CD4-positive, alpha-beta T cell (primary cell): ENCODE data around the gene BRICD5. TPM values are rescaled to one million over a fixed set of nuclear protein-coding genes. Genes with fewer than 3 reads are reported as not detected.

Experiments
- ATAC-seq: fragments of 200-7000 bp; cut with Tn5 transposase; one replicate; pipeline ENCODE4 v1.10.0; 2022; ENCODE audit warnings: mild to moderate bottlenecking; ENCODE audit not compliant: poor library complexity
- CTCF ChIA-PET: fragments of 350-600 bp; sonication (Branson Sonifier 250); formaldehyde crosslinking; loops from one replicate; lab custom pipeline; 2021; ENCODE audit warnings: antibody characterized with exemption, inconsistent platforms; lab: Charles Lee
- POLR2A ChIA-PET: fragments of 350-600 bp; sonication (Branson Sonifier 250); formaldehyde crosslinking; loops from one replicate; lab custom pipeline; 2021; ENCODE audit warnings: antibody characterized with exemption, inconsistent platforms; lab: Charles Lee
- DNase-seq, 14 experiments: peaks; one replicate each; pipeline ENCODE4 v3.0.0-alpha.2; 2013 to 2020; ENCODE audit warnings: mixed read lengths in 2 of 14
- H3K27ac ChIP-seq, 2 donors: one replicate each; pipeline versions ENCODE4 v1.5.1 to v1.7.0; 2013; ENCODE audit warnings: low read length in 2 of 2, low read depth in 1 of 2, mild to moderate bottlenecking in 1 of 2
- H3K27me3 ChIP-seq, 2 experiments: 1 replicate in 1 of 2; 2 replicates in 1 of 2; pipeline versions ENCODE4 v1.6.1 to v1.7.0; 2013; ENCODE audit warnings: low read length in 2 of 2, control low read depth in 1 of 2, mild to moderate bottlenecking in 1 of 2, moderate library complexity in 1 of 2; ENCODE audit not compliant: insufficient read depth in 2 of 2, control insufficient read depth in 1 of 2
- H3K36me3 ChIP-seq: one replicate; pipeline ENCODE4 v1.6.1; 2013; ENCODE audit warnings: low read length, control low read depth; ENCODE audit not compliant: insufficient read depth
- H3K4me1 ChIP-seq: one replicate; pipeline ENCODE4 v1.6.1; 2013; ENCODE audit warnings: low read length, control low read depth; ENCODE audit not compliant: insufficient read depth
- H3K4me3 ChIP-seq: one replicate; pipeline ENCODE4 v1.5.1; 2013; ENCODE audit warnings: mild to moderate bottlenecking, low read length, moderate library complexity
- H3K9me3 ChIP-seq, 2 experiments: 1 replicate in 1 of 2; 2 replicates in 1 of 2; pipeline versions ENCODE4 v1.6.1 to v1.7.0; 2013; ENCODE audit warnings: low read length in 2 of 2, mild to moderate bottlenecking in 2 of 2, control low read depth in 1 of 2, moderate library complexity in 1 of 2; ENCODE audit not compliant: control insufficient read depth in 1 of 2, insufficient read depth in 1 of 2
- H3K27ac Mint-ChIP-seq: one replicate; pipeline ENCODE4 v1.8.0; 2020; ENCODE audit warnings: mixed read lengths
- H3K27me3 Mint-ChIP-seq: one replicate; pipeline ENCODE4 v1.8.0; 2021; ENCODE audit warnings: mixed read lengths
- H3K36me3 Mint-ChIP-seq: one replicate; pipeline ENCODE4 v1.8.0; 2021; ENCODE audit warnings: low read depth, mixed read lengths
- H3K4me1 Mint-ChIP-seq: one replicate; pipeline ENCODE4 v1.8.0; 2021; ENCODE audit warnings: low read depth, mixed read lengths
- H3K4me3 Mint-ChIP-seq: one replicate; pipeline ENCODE4 v1.8.0; 2020; ENCODE audit warnings: mild to moderate bottlenecking, mixed read lengths
- H3K9me3 Mint-ChIP-seq: one replicate; pipeline ENCODE4 v1.8.0; 2020; ENCODE audit warnings: mixed read lengths
- intact Hi-C, 2 experiments: fragments of 100-400 bp; cut with DNase I in 1 of 2; cut with micrococcal nuclease in 1 of 2; formaldehyde crosslinking; loops; one replicate each; pipeline versions ENCODE4 v1.15.1 to v1.9.0; 2023 to 2025; cut with DNase I, micrococcal nuclease
- total RNA-seq, 174 experiments: library from RNA in 2 of 174; stranded (reverse) in 2 of 174; gene quantifications; one replicate each; pipeline ENCODE4 v1.2.3 and lab custom pipeline; 2021 to 2026
- TF ChIP-seq, protein P1 (sequence below): fragments of 200-600 bp; IDR thresholded peaks from one replicate; pipeline ENCODE4 v1.8.0; 2022; ENCODE audit warnings: antibody characterized with exemption, mild to moderate bottlenecking

The BRICD5 gene
- total RNA-seq, 2 experiments from 2014 or later, result 4.2 to 5.0 TPM

DNA sequence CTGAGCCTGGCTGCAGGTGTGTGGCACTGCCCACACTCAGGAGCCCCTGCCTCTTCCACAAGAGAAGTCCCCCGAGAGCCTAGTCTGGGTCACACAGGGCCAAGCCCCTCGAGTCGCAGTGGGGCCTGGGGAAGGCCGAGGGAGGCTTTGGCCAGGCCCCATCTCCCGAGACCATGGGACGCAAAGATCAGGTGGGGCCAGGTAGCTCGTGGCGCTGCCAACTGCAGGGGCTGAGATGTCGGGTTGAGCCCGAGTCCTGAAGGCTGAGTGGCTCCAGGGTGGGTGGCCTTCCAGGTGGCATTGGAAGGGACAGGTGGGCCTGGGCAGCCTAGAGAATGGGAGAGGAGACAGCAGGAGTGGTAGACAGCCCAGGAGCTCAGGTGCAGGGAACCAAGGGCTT lies 48.8 kb downstream of the BRICD5 start:
- Histone ChIP-seq H3K4me1 (peaks cover 41% of the 10 kb centered on the region), H3K4me3 (no peak overlapping the region), H3K36me3 (peaks cover 14% of the 10 kb centered on the region), H3K9me3 (peaks cover 0 to 11% of the 10 kb centered on the region in 2 experiments), H3K27me3 (no peaks in the 10 kb centered on the region), H3K27ac (no peak overlapping the region)
- TF ChIP-seq, protein P1, sequence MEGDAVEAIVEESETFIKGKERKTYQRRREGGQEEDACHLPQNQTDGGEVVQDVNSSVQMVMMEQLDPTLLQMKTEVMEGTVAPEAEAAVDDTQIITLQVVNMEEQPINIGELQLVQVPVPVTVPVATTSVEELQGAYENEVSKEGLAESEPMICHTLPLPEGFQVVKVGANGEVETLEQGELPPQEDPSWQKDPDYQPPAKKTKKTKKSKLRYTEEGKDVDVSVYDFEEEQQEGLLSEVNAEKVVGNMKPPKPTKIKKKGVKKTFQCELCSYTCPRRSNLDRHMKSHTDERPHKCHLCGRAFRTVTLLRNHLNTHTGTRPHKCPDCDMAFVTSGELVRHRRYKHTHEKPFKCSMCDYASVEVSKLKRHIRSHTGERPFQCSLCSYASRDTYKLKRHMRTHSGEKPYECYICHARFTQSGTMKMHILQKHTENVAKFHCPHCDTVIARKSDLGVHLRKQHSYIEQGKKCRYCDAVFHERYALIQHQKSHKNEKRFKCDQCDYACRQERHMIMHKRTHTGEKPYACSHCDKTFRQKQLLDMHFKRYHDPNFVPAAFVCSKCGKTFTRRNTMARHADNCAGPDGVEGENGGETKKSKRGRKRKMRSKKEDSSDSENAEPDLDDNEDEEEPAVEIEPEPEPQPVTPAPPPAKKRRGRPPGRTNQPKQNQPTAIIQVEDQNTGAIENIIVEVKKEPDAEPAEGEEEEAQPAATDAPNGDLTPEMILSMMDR, result no peak
- intact Hi-C loops, result no loop called here
- Mint-ChIP-seq H3K9me3 (no peaks in the 10 kb centered on the region), H3K4me3 (no peak overlapping the region), H3K4me1 (peaks cover 9% of the 10 kb centered on the region), H3K27me3 (no peaks in the 10 kb centered on the region), H3K36me3 (peaks cover 4% of the 10 kb centered on the region), H3K27ac (no peak overlapping the region)
- DNase-seq (no peak), ATAC-seq (no peak)
- CTCF ChIA-PET, result no interaction called here
- POLR2A ChIA-PET, result no interaction called here

DNA sequence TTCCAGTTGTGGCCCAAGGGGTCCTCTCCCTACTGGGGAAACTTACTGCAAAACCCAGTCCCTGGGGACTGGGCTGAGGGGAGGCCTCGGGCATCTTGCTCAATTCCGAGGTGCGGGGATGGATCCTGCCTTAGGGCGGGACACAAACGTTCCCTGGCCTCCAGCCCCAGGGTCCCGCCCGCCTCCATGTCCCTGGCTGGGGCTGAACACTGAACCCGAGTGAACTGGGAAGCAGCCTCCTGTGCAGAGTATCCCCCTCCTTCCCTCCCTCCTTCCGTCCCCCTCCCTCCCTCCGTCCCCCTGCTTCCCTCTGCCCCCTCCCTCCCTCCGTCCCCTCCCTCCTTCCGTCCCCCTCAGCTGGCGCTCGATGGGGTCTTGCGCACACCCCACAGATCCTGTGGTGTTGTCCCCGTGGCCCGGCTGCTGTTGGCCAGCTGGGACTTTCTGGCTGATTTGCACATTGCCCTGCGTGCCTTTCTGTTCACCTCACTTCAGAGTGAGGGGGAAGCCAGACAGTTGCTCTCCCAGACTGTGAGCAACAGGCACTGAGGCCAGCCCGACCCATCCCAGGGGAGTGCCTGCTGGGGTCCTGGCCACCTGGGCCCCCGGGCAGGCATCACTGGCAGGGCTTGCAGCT lies 49.6 kb downstream of the BRICD5 start:
- no peaks in the 10 kb centered on the region for H3K27me3 Mint-ChIP-seq
- CTCF ChIA-PET, result no interaction called here
- no peak overlapping the region for H3K27ac Mint-ChIP-seq

More for the DNA sequence above, 49.6 kb downstream of the BRICD5 start:
- Histone ChIP-seq H3K27me3 (no peaks in the 10 kb centered on the region), H3K36me3 (peaks cover 8% of the 10 kb centered on the region), H3K4me1 (peaks cover 50% of the 10 kb centered on the region), H3K4me3 (no peak overlapping the region), H3K9me3 (peaks cover 0 to 11% of the 10 kb centered on the region in 2 experiments), H3K27ac (no peak overlapping the region)
- DNase-seq, result no peak
- no peak for ATAC-seq
- intact Hi-C loops, result no loop called here
- no peak overlapping the region for H3K4me3 Mint-ChIP-seq
- TF ChIP-seq, protein P1, result no peak
- POLR2A ChIA-PET, result no interaction called here
- H3K36me3 Mint-ChIP-seq, result peaks cover 1% of the 10 kb centered on the region
- H3K9me3 Mint-ChIP-seq, result no peaks in the 10 kb centered on the region
- H3K4me1 Mint-ChIP-seq, result peaks cover 18% of the 10 kb centered on the region

Other genes starting within 250 kb of the BRICD5 start
- gene RPS2, start 246.0 kb downstream of the BRICD5 start, total RNA-seq, result 1,000 to 10,000 TPM; 3,604 to 3,755 TPM
- gene RNF151, start 244.0 kb downstream of the BRICD5 start, total RNA-seq, result not detected
- gene TBL3, start 238.8 kb downstream of the BRICD5 start, total RNA-seq, result 10 to 100 TPM; 12.7 to 15.5 TPM
- under 1 TPM; 0.56 to 0.99 TPM for gene NOXO1, start 229.4 kb downstream of the BRICD5 start, total RNA-seq
- gene GFER, start 226.7 kb downstream of the BRICD5 start, total RNA-seq, result 10 to 100 TPM; 14.5 TPM
- gene SYNGR3, start 220.9 kb downstream of the BRICD5 start, total RNA-seq, result 1 to 10 TPM; 3.8 to 3.9 TPM
- 10 to 100 TPM; 39.7 to 43.6 TPM for gene ZNF598, start 201.0 kb downstream of the BRICD5 start, total RNA-seq
- gene NPW, start 191.1 kb downstream of the BRICD5 start, total RNA-seq, result under 1 TPM in 1 of 2 experiments, not detected in 1; 0.80 TPM
- 1 to 10 TPM; 1.9 to 2.0 TPM for gene NHERF2, start 184.0 kb downstream of the BRICD5 start, total RNA-seq
- 1 to 10 TPM; 2.7 to 2.9 TPM for gene NTHL1, start 163.0 kb downstream of the BRICD5 start, total RNA-seq
- 10 to 100 TPM; 83.0 to 85.0 TPM for gene TSC2, start 162.9 kb downstream of the BRICD5 start, total RNA-seq
- 10 to 100 TPM; 80.3 to 85.6 TPM for gene PKD1, start 75.0 kb downstream of the BRICD5 start, total RNA-seq
- gene RAB26, start 62.2 kb downstream of the BRICD5 start, total RNA-seq, result not detected
- gene TRAF7, start 55.1 kb downstream of the BRICD5 start, total RNA-seq, result 10 to 100 TPM; 19.9 to 24.0 TPM
- gene CASKIN1, start 14.3 kb downstream of the BRICD5 start, total RNA-seq, result under 1 TPM in 1 of 2 experiments, not detected in 1; 0.06 TPM
- 10 to 100 TPM; 22.9 to 26.4 TPM for gene MLST8, start 5.4 kb downstream of the BRICD5 start, total RNA-seq
- gene PGP, start 4.0 kb upstream of the BRICD5 start, total RNA-seq, result 1 to 10 TPM; 8.1 to 8.5 TPM
- gene E4F1, start 12.7 kb upstream of the BRICD5 start, total RNA-seq, result 10 to 100 TPM; 31.8 to 33.8 TPM
- under 1 TPM; 0.22 to 0.36 TPM for gene DNASE1L2, start 25.6 kb upstream of the BRICD5 start, total RNA-seq
- 10 to 100 TPM; 10.1 to 12.5 TPM for gene ECI1, start 40.7 kb upstream of the BRICD5 start, total RNA-seq
- 100 to 1,000 TPM; 211 to 214 TPM for gene RNPS1, start 57.3 kb upstream of the BRICD5 start, total RNA-seq
- gene ABCA3, start 129.9 kb upstream of the BRICD5 start, total RNA-seq, result 1 to 10 TPM; 7.0 to 7.7 TPM
- gene CCNF, start 218.6 kb upstream of the BRICD5 start, total RNA-seq, result 1 to 10 TPM in 1 of 2 experiments, under 1 TPM in 1; 0.81 to 1.3 TPM
- gene TEDC2, start 249.2 kb upstream of the BRICD5 start, total RNA-seq, result under 1 TPM; 0.17 to 0.27 TPM